Ascending aorta (tissue), 2 donors: Measurements from ENCODE around the gene SORT1. TPM values are rescaled to one million over a fixed set of nuclear protein-coding genes. Genes with fewer than 3 reads are reported as not detected.

ENCODE experiments used
- DNase-seq, 2 donors: peaks; one replicate each; pipeline ENCODE4 v3.0.0-alpha.2; 2019; ENCODE audit warnings: low spot score in 2 of 2
- H3K27ac ChIP-seq, 2 donors: fragments of 200-600 bp; sonication (generic); one replicate each; pipeline ENCODE4 v1.5.1; 2016 to 2017; ENCODE audit warnings: mild to moderate bottlenecking in 1 of 2
- H3K27me3 ChIP-seq: fragments of 200-600 bp; sonication (generic); one replicate; pipeline ENCODE4 v1.5.1; 2017
- H3K36me3 ChIP-seq, 2 donors: fragments of 200-600 bp; sonication (generic); one replicate each; pipeline ENCODE4 v1.5.1; 2016
- H3K4me1 ChIP-seq, 2 donors: fragments of 200-600 bp; sonication (generic); one replicate each; pipeline ENCODE4 v1.5.1; 2016 to 2017; ENCODE audit warnings: mild to moderate bottlenecking in 1 of 2
- H3K4me3 ChIP-seq, 2 donors: fragments of 200-600 bp; sonication (generic); one replicate each; pipeline ENCODE4 v1.5.1; 2016 to 2017; ENCODE audit warnings: mild to moderate bottlenecking in 1 of 2
- H3K9me3 ChIP-seq, 2 donors: fragments of 200-600 bp; sonication (generic); one replicate each; pipeline ENCODE4 v1.5.1; 2016
- CTCF ChIP-seq, 3 experiments: fragments of 200-600 bp in 2 of 3; fragments of 450-650 bp in 1 of 3; sonication (generic) in 2 of 3; IDR thresholded peaks; one replicate each; pipeline ENCODE4 v1.5.1; 2016 to 2019; ENCODE audit warnings: antibody characterized with exemption in 3 of 3, mild to moderate bottlenecking in 1 of 3, moderate library complexity in 1 of 3
- intact Hi-C: fragments of 100-400 bp; cut with DNase I; formaldehyde crosslinking; loops from one replicate; pipeline ENCODE4 v1.15.1; 2023
- total RNA-seq: library from RNA; depleted of rRNA; stranded (reverse); fragments of >200 nt; gene quantifications from one replicate; pipeline ENCODE4 v1.1.0, GENCODE V29; 2016

Gene SORT1
- total RNA-seq, 1 donor from 2014 or later = 111 TPM

GRCh38 chr1:109265016-109265415, 132.7 kb downstream of the SORT1 start:
- Histone ChIP-seq H3K36me3 (peaks cover 4 to 5% of the 10 kb centered on the region in 2 donors), H3K9me3 (no peaks in the 10 kb centered on the region), H3K4me3 (no peak overlapping the region), H3K27ac (no peak overlapping the region), H3K4me1 (no peaks in the 10 kb centered on the region), H3K27me3 (no peaks in the 10 kb centered on the region)
- no peak for DNase-seq
- no peak for TF ChIP-seq CTCF (IDR thresholded peaks at IDR 0.05)
- intact Hi-C loops = no loop called here

- Histone ChIP-seq H3K36me3 (peaks cover under 1 to 4% of the 10 kb centered on the region in 2 donors), H3K4me1 (no peaks in the 10 kb centered on the region), H3K27me3 (no peaks in the 10 kb centered on the region), H3K27ac (no peak overlapping the region), H3K4me3 (no peak overlapping the region), H3K9me3 (no peaks in the 10 kb centered on the region)
- intact Hi-C loops = no loop called here
- TF ChIP-seq CTCF (IDR thresholded peaks at IDR 0.05) = no peak
- no peak for DNase-seq
Measured at GRCh38 chr1:109264379-109264755, 133.4 kb downstream of the SORT1 start.

- no peaks in the 10 kb centered on the region for H3K4me1 ChIP-seq
- no peak overlapping the region for H3K4me3 ChIP-seq
- H3K27me3 ChIP-seq = no peaks in the 10 kb centered on the region
- peak; percentile 34 to 87 for DNase-seq
- H3K27ac ChIP-seq = no peak overlapping the region
- TF ChIP-seq CTCF (IDR thresholded peaks at IDR 0.05) = peak; percentile 85 to 97 (median 93)
- H3K9me3 ChIP-seq = no peaks in the 10 kb centered on the region
- intact Hi-C loops = loop anchor here (1.0 kb wide), 1 partner anchor 136 kb away; no protein-coding TSS in a partner anchor
- peaks cover 0 to under 1% of the 10 kb centered on the region in 2 donors for H3K36me3 ChIP-seq
Measured at GRCh38 chr1:109263597-109264378, 133.9 kb downstream of the SORT1 start.

- Histone ChIP-seq H3K9me3 (no peaks in the 10 kb centered on the region), H3K4me3 (no peak overlapping the region), H3K27ac (no peak overlapping the region), H3K4me1 (no peaks in the 10 kb centered on the region), H3K36me3 (no peaks in the 10 kb centered on the region), H3K27me3 (no peaks in the 10 kb centered on the region)
- intact Hi-C loops = loop anchor here (1.0 kb wide), 1 partner anchor 136 kb away; no protein-coding TSS in a partner anchor
- TF ChIP-seq CTCF (IDR thresholded peaks at IDR 0.05) = no peak
- DNase-seq = no peak
Measured at GRCh38 chr1:109263234-109263596, 134.5 kb downstream of the SORT1 start.

GRCh38 chr1:109262231-109263055, 135.3 kb downstream of the SORT1 start:
- Histone ChIP-seq H3K36me3 (no peaks in the 10 kb centered on the region), H3K27me3 (no peaks in the 10 kb centered on the region), H3K27ac (no peak overlapping the region), H3K9me3 (no peaks in the 10 kb centered on the region), H3K4me1 (no peaks in the 10 kb centered on the region), H3K4me3 (no peak overlapping the region)
- intact Hi-C loops = loop anchor here (1.0 kb wide), 1 partner anchor 137 kb away; no protein-coding TSS in a partner anchor
- DNase-seq = no peak
- no peak for TF ChIP-seq CTCF (IDR thresholded peaks at IDR 0.05)
